ENCODE data around the gene NAALADL2. TPM values are rescaled to one million over a fixed set of nuclear protein-coding genes. Genes with fewer than 3 reads are reported as not detected.

The NAALADL2 gene
- total RNA-seq, 1 donor from 2014 or later = 2.8 TPM

- Mint-ChIP-seq H3K27me3 (ENCODE audit: low read depth) (no peaks in the 10 kb centered on the region), H3K4me1 (no peaks in the 10 kb centered on the region), H3K9me3 (peaks cover 13% of the 10 kb centered on the region), H3K36me3 (ENCODE audit: low read depth) (peaks cover 2% of the 10 kb centered on the region), H3K27ac (ENCODE audit: unreplicated experiment) (no peak overlapping the region), H3K4me3 (no peak overlapping the region)
- DNase-seq (ENCODE audit: low read depth, low spot score) = no peak
- TF ChIP-seq, protein P1, sequence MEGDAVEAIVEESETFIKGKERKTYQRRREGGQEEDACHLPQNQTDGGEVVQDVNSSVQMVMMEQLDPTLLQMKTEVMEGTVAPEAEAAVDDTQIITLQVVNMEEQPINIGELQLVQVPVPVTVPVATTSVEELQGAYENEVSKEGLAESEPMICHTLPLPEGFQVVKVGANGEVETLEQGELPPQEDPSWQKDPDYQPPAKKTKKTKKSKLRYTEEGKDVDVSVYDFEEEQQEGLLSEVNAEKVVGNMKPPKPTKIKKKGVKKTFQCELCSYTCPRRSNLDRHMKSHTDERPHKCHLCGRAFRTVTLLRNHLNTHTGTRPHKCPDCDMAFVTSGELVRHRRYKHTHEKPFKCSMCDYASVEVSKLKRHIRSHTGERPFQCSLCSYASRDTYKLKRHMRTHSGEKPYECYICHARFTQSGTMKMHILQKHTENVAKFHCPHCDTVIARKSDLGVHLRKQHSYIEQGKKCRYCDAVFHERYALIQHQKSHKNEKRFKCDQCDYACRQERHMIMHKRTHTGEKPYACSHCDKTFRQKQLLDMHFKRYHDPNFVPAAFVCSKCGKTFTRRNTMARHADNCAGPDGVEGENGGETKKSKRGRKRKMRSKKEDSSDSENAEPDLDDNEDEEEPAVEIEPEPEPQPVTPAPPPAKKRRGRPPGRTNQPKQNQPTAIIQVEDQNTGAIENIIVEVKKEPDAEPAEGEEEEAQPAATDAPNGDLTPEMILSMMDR (conservative IDR thresholded peaks at IDR 0.05) = no peak
These were observed 803.7 kb downstream of the NAALADL2 start for GRCh38 chr3:175662815-175663214.

GRCh38 chr3:175664911-175665310 lies 805.8 kb downstream of the NAALADL2 start:
- Mint-ChIP-seq H3K9me3 (peaks cover 13% of the 10 kb centered on the region), H3K4me3 (no peak overlapping the region), H3K36me3 (ENCODE audit: low read depth) (peaks cover 2% of the 10 kb centered on the region), H3K27me3 (ENCODE audit: low read depth) (no peaks in the 10 kb centered on the region), H3K4me1 (no peaks in the 10 kb centered on the region), H3K27ac (ENCODE audit: unreplicated experiment) (no peak overlapping the region)
- TF ChIP-seq, protein P1 (conservative IDR thresholded peaks at IDR 0.05) = no peak
- no peak for DNase-seq (ENCODE audit: low read depth, low spot score)

DNA sequence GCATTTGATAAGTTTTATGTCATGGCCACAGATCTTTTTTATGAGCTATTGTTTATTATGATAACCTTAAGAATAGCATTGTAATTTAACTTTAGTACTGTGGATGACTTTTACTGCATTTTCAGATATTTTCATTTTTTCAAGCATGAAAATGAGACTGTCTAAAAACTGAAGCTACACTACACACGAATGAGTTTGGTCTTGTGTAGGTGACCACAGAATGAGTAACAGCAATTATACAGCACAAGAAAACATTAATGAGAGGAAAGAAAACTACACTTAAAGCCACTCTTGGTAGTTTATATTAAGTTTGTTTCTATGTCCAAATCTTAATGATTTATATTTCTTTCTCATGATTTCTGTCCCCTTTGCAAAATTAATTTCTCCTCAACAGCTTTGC lies 809.2 kb downstream of the NAALADL2 start:
- Mint-ChIP-seq H3K27ac (ENCODE audit: unreplicated experiment) (no peak overlapping the region), H3K9me3 (peaks cover 2% of the 10 kb centered on the region), H3K4me1 (no peaks in the 10 kb centered on the region), H3K27me3 (ENCODE audit: low read depth) (no peaks in the 10 kb centered on the region), H3K4me3 (no peak overlapping the region), H3K36me3 (ENCODE audit: low read depth) (no peaks in the 10 kb centered on the region)
- DNase-seq (ENCODE audit: low read depth, low spot score) = no peak
- TF ChIP-seq, protein P1 (conservative IDR thresholded peaks at IDR 0.05) = no peak

GRCh38 chr3:175670557-175670956 lies 811.4 kb downstream of the NAALADL2 start:
- Mint-ChIP-seq H3K27me3 (ENCODE audit: low read depth) (no peaks in the 10 kb centered on the region), H3K36me3 (ENCODE audit: low read depth) (no peaks in the 10 kb centered on the region), H3K4me1 (no peaks in the 10 kb centered on the region), H3K4me3 (no peak overlapping the region), H3K9me3 (no peaks in the 10 kb centered on the region), H3K27ac (ENCODE audit: unreplicated experiment) (no peak overlapping the region)
- no peak for DNase-seq (ENCODE audit: low read depth, low spot score)
- TF ChIP-seq, protein P1 (conservative IDR thresholded peaks at IDR 0.05) = no peak

DNA sequence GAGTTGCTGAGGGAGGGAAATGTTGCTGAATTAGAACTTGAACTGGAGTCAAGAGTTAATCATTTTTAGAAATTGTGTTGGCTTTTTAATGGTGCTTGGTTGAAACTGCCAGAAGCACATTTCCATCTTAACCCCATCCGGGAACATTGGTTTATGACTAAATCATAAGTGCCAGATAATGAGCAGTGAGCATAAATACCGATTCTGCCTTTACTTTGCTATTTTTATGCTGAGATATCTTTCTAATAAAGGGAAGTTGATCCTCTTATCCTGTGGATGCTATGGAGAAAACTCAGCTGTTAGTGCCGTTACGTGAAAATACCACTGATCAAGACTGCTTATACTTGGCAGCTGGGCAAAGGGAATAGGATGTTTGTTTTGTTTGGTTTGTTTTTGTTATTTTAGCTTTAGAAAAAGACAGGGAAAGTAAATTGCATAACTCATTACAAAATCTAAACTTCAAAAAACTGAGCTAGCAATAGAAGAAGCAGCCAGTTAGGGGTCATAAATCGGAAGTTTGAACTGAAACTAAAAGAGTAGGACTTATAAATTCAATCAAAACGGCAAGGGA lies 813.1 kb downstream of the NAALADL2 start:
- no peak overlapping the region for H3K4me3 Mint-ChIP-seq
- no peaks in the 10 kb centered on the region for H3K4me1 Mint-ChIP-seq
- TF ChIP-seq, protein P1 (conservative IDR thresholded peaks at IDR 0.05) = no peak
- no peak overlapping the region for H3K27ac Mint-ChIP-seq (ENCODE audit: unreplicated experiment)
- no peaks in the 10 kb centered on the region for H3K27me3 Mint-ChIP-seq (ENCODE audit: low read depth)
- no peaks in the 10 kb centered on the region for H3K36me3 Mint-ChIP-seq (ENCODE audit: low read depth)
- DNase-seq (ENCODE audit: low read depth, low spot score) = no peak
- no peaks in the 10 kb centered on the region for H3K9me3 Mint-ChIP-seq

Data from neural crest cell (in vitro differentiated cells).